Esophagus muscularis mucosa (tissue), 3 donors: Measurements from ENCODE around the gene CROCC.

Experiments
- POLR2A ChIP-seq: fragments of 450-650 bp; IDR thresholded peaks from one replicate; pipeline ENCODE4 v1.6.1; 2017; ENCODE audit warnings: antibody characterized with exemption, moderate library complexity, mild to moderate bottlenecking, low read depth
- TF ChIP-seq, protein P1 (sequence below), 3 experiments: fragments of 200-600 bp in 2 of 3; fragments of 450-650 bp in 1 of 3; sonication (generic) in 2 of 3; IDR thresholded peaks; one replicate each; pipeline ENCODE4 v1.5.1; 2017 to 2019; ENCODE audit warnings: antibody characterized with exemption in 3 of 3, mild to moderate bottlenecking in 2 of 3, moderate library complexity in 1 of 3

DNA sequence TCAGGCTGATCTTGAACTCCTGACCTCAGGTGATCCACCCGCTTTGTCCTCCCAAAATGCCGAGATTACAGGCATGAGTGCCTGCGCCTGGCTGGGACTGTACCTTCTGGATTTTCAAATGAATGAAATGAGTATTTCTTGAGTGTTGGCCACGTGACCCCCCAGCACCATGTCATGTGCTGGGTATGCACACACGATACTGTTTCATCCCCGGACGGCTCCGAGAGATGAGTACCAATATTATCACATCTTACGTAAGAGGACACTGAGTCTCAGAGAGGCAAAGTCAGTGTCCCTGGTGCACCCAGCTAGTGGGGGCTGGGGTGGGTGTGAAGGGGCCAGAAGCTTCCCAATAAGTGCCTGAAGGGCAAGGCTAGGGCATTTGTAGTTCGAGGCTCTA is 780 bp upstream of the CROCC start:
- TF ChIP-seq POLR2A, result no peak
- TF ChIP-seq, protein P1, sequence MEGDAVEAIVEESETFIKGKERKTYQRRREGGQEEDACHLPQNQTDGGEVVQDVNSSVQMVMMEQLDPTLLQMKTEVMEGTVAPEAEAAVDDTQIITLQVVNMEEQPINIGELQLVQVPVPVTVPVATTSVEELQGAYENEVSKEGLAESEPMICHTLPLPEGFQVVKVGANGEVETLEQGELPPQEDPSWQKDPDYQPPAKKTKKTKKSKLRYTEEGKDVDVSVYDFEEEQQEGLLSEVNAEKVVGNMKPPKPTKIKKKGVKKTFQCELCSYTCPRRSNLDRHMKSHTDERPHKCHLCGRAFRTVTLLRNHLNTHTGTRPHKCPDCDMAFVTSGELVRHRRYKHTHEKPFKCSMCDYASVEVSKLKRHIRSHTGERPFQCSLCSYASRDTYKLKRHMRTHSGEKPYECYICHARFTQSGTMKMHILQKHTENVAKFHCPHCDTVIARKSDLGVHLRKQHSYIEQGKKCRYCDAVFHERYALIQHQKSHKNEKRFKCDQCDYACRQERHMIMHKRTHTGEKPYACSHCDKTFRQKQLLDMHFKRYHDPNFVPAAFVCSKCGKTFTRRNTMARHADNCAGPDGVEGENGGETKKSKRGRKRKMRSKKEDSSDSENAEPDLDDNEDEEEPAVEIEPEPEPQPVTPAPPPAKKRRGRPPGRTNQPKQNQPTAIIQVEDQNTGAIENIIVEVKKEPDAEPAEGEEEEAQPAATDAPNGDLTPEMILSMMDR (IDR thresholded peaks at IDR 0.05), result no peak
